Stimulated activated memory B cell treated with anti-CD40 and anti-IgM and Interleukin-4, amounts not matched to agents 10 μg/mL and 1 μg/mL and 100 μg/mL, for 72 hours (primary cell): ENCODE data around the gene CMTM3.
"Not testable (repeated sequence)": the region's sequence is repeated elsewhere in the genome, so short reads cannot be mapped to it uniquely, and the experiment has no call there.

ENCODE experiments used
- ATAC-seq: fragments of 150-1000 bp; cut with Tn5 transposase; 2 replicates; pipeline ENCODE4 v1.10.0; 2021
- H3K27ac Mint-ChIP-seq: one replicate; pipeline ENCODE4 v1.8.0; 2022; ENCODE audit warnings: mild to moderate bottlenecking, mixed read lengths
- H3K27me3 Mint-ChIP-seq: one replicate; pipeline ENCODE4 v1.8.0; 2022; ENCODE audit warnings: mixed read lengths
- H3K36me3 Mint-ChIP-seq: one replicate; pipeline ENCODE4 v1.8.0; 2022; ENCODE audit warnings: mixed read lengths
- H3K4me1 Mint-ChIP-seq: one replicate; pipeline ENCODE4 v1.8.0; 2022; ENCODE audit warnings: mixed read lengths
- H3K4me3 Mint-ChIP-seq: one replicate; pipeline ENCODE4 v1.8.0; 2022; ENCODE audit warnings: mild to moderate bottlenecking, moderate library complexity, mixed read lengths
- H3K9me3 Mint-ChIP-seq: one replicate; pipeline ENCODE4 v1.8.0; 2022; ENCODE audit warnings: mixed read lengths

CMTM3 gene, protein sequence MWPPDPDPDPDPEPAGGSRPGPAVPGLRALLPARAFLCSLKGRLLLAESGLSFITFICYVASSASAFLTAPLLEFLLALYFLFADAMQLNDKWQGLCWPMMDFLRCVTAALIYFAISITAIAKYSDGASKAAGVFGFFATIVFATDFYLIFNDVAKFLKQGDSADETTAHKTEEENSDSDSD

DNA sequence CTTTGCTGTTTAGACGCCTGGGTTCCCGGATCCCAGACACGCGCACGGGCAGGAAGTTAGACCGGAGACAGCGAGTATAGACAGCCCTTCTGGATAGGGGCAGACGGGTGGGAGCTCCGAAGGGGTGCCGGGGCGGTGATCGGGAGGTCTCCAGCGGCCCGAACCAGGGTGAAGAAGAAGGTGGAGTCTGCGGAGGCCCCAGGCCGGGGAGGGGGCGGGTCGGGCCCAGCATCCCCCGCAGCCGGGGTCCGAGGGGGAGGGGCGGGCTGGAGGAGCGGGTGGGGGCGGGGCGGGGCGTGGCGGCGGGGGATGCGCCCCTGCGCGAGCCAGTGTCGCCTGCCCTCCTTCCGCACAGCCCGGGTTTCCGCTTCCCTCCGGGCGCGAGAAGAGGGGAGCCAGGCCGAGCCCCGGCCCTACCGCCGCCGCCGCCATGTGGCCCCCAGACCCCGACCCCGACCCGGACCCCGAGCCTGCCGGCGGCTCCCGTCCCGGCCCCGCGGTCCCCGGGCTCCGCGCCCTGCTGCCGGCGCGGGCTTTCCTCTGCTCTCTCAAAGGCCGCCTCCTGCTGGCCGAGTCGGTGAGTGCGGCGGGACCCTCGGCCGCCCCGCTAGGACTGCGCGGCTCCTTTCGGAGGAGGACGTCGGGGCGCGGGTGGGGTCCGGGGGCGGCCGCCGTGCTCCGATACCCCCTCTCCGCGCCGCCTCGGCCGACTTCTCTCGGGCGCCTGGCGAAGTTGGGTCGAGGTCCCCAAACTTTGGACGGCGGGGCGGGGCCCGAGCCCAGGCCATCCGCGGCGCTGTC lies at the start of gene CMTM3:
TSS of gene CMTM3 (plus strand) at position 329 of the 801 bp plus-strand sequence. CDS start at position 431, 102 bp downstream.
- Mint-ChIP-seq H3K9me3 (peaks cover 9% of the 10 kb centered on the region), H3K4me1 (peaks cover 38% of the 10 kb centered on the region), H3K36me3 (peaks cover 9% of the 10 kb centered on the region), H3K4me3 (peak within 1 kb of the TSS; percentile 85), H3K27ac (peak within 1 kb of the TSS; percentile 38), H3K27me3 (peaks cover 76% of the 10 kb centered on the region)
- ATAC-seq = peak; percentile 66

DNA sequence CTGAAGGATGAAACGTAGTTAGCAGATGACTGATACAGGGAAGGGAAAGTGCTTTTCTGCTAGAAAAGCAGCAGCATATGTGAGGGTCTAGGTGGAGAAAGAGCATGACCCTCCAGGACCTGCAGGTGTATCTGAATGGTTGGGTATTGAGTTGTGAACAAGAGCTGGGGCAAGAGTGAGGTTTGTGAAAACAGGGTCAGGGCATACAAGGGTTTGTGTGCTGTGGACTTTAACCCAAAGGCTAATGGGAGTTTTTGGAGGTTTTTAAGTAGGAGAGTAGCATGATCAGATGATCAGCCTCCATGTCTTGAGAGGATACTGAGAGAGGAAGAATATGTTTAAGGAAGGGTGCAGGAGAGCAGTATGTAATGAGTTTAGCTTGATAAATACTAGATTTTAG lies 44.4 kb upstream of the CMTM3 start:
- H3K4me1 Mint-ChIP-seq = peaks cover 19% of the 10 kb centered on the region
- ATAC-seq = no peak
- no peaks in the 10 kb centered on the region for H3K9me3 Mint-ChIP-seq
- no peak overlapping the region for H3K4me3 Mint-ChIP-seq
- H3K36me3 Mint-ChIP-seq = peaks cover 20% of the 10 kb centered on the region
- H3K27me3 Mint-ChIP-seq = no peaks in the 10 kb centered on the region
- H3K27ac Mint-ChIP-seq = no peak overlapping the region

DNA sequence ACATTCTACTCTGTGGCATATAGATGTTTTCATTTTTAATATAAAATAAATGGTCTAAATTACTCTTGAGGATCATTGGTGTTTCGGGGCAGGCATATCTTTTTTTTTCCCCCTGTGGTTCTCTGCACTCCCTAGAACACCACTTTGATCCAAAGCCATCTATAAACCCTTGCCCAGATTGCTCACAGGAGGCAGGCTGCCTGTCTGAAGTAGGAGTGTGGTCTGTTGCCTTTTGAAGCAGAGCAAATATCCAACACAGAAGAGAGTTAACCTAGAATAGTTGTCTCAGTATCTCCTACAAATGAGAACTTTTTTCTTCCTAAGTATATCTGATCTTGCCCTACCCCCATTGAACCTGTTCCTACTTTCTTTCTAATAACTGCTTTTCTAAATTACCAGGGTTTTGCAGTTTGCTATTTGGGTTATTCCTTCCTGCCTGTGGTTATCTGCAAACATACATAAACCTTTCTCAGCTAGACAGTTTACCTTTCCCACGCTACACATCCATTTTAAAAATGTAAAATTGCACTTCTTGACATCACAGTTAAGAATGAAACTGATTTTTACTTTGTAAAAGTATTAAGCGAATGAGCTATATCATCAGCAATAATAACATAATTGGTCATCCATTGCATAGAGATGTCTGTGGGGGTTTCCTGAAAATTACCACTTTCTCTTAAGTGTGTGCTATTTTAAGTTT lies 43.0 kb upstream of the CMTM3 start:
- Mint-ChIP-seq H3K9me3 (no peaks in the 10 kb centered on the region), H3K4me3 (no peak overlapping the region), H3K27me3 (no peaks in the 10 kb centered on the region), H3K4me1 (peaks cover 6% of the 10 kb centered on the region), H3K27ac (no peak overlapping the region), H3K36me3 (peaks cover 20% of the 10 kb centered on the region)
- no peak for ATAC-seq

DNA sequence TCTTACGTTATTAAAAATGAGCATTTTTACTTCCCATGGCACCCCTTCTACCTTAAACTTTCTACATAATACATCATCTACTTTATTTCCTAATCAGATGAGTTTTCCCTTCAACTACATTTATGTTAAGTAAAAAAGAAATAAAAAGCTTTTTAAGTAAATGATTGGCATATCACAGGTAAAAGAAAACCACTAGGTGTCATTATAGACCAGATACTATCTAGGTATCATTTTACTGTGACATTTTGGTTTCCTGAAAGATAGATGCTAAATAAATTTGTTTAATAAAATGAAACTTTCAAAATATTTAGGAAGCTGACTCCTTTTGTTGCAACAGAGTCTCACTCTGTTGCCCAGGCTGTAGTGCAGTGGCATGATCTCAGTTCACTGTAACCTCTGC lies 42.1 kb upstream of the CMTM3 start:
- no peaks in the 10 kb centered on the region for H3K27me3 Mint-ChIP-seq
- peaks cover 27% of the 10 kb centered on the region for H3K36me3 Mint-ChIP-seq
- H3K4me1 Mint-ChIP-seq = peaks cover 6% of the 10 kb centered on the region
- H3K9me3 Mint-ChIP-seq = no peaks in the 10 kb centered on the region
- H3K27ac Mint-ChIP-seq = no peak overlapping the region
- no peak for ATAC-seq
- no peak overlapping the region for H3K4me3 Mint-ChIP-seq

DNA sequence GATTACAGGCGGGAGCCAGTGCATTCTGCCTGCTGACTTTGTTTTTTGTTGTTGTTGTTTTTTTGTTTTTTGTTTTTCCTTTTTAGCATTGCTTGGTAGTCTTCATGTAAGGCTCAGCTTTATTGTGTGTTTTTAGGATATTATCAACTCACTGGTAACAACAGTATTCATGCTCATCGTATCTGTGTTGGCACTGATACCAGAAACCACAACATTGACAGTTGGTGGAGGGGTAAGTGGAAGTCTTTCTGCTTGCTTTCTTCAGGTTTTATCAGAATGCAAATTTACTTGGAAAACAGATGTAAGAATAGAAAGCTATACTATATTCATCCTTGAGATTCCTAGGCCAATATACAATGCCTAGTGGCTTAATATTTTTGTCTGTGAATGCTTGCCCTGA lies 41.5 kb upstream of the CMTM3 start:
- H3K4me1 Mint-ChIP-seq = peaks cover 6% of the 10 kb centered on the region
- H3K9me3 Mint-ChIP-seq = no peaks in the 10 kb centered on the region
- no peak for ATAC-seq
- H3K4me3 Mint-ChIP-seq = no peak overlapping the region
- no peaks in the 10 kb centered on the region for H3K27me3 Mint-ChIP-seq
- H3K27ac Mint-ChIP-seq = no peak overlapping the region
- peaks cover 26% of the 10 kb centered on the region for H3K36me3 Mint-ChIP-seq

DNA sequence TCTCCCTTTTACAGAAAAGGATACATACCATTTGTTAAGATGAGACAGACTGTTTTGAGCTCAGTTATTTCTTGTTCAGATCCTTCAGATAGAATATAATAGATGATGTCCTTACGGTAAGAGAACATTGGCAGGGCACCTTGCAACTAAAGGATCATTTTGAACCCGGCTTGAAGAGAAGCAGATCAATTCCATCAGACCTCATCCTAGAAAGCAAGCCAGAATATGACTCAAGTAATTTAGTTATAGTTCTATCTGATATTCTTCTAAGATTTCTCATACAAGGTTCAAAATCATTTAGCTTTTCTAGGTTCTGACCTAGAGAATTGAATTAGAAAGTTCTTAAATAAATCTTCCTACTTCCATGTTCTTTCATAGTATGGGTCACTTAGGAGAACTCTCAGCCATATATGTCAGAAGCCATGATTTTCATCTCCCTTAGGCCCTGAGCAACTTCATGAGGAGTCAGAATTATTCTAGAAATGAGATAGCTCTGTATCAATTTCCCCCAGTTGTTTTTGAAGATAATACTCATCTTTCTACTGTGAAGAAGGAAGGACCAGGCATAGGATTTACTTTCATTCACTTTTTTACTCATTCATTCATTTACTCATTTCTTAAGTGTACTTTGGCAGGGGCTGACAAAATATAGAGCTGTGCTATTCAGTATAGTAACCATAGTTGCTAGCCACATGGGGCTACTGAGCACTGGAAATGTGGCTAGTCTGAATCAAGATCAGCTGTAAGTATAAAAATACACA lies 40.8 kb upstream of the CMTM3 start:
- ATAC-seq = no peak
- Mint-ChIP-seq H3K27me3 (no peaks in the 10 kb centered on the region), H3K9me3 (no peaks in the 10 kb centered on the region), H3K4me3 (no peak overlapping the region), H3K27ac (no peak overlapping the region), H3K4me1 (peaks cover 6% of the 10 kb centered on the region), H3K36me3 (peaks cover 26% of the 10 kb centered on the region)

DNA sequence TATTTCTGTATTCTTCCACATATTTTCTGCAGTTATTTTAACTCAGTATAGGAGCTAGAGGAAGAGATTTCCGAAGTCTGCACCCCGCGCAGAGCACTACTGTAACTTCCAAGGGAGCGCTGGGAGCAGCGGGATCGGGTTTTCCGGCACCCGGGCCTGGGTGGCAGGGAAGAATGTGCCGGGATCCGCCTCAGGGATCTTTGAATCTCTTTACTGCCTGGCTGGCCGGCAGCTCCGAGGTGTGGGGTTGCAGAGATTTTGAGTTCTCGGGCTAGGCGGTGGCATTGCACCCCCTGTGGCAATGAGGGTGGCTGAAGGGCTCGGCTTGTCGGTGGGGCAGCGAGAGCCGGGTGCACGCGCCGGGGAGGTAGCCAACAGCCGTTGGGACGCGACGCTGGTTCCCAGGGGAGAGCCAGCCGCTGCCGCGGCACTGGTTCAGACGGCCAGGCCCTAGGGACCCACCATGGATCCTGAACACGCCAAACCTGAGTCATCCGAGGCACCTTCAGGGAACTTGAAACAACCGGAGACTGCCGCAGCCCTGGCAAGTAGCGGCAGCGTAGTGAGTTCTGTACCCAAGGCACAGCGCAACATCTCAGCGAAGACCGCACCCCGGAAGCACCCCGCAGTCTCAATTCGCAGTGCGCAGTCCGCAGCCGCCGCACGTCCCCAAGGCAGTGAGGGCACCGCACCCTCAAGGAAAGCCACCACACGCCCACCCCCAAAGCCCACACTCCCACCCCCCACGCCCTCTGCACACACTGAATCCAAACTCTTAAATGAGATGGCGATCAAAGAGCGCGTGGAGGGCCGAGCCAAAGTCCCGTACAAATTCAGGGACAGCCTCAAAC lies 38.2 kb upstream of the CMTM3 start, which contains the start of gene CMTM1:
TSS of gene CMTM1 (plus strand) at position 389 of the 851 bp plus-strand sequence. CDS start at position 464, 75 bp downstream.
- Mint-ChIP-seq H3K27ac (no peak within 1 kb of the TSS), H3K36me3 (peaks cover 18% of the 10 kb centered on the region), H3K4me1 (peaks cover 6% of the 10 kb centered on the region), H3K27me3 (no peaks in the 10 kb centered on the region), H3K4me3 (no peak within 1 kb of the TSS), H3K9me3 (no peaks in the 10 kb centered on the region)
- no peak for ATAC-seq

DNA sequence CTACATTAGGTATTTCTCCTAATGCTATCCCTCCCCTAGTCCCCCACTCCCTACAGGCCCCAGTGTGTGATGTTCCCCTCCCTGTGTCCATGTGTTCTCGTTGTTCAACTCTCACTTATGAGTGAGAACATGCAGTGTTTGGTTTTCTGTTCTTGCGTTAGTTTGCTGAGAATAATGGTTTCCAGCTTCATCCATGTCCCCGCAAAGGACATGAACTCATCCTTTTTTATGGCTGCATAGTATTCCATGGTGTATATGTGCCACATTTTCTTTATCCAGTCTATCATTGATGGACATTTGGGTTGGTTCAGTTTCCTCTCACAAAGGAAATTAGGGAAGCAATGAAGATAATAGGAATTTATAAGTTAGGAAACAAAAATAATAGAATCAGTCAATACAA lies 37.2 kb upstream of the CMTM3 start:
- not testable (repeated sequence) for ATAC-seq, H3K4me1 Mint-ChIP-seq, H3K9me3 Mint-ChIP-seq, H3K27ac Mint-ChIP-seq, H3K4me3 Mint-ChIP-seq, H3K27me3 Mint-ChIP-seq
- peaks cover 18% of the 10 kb centered on the region for H3K36me3 Mint-ChIP-seq

DNA sequence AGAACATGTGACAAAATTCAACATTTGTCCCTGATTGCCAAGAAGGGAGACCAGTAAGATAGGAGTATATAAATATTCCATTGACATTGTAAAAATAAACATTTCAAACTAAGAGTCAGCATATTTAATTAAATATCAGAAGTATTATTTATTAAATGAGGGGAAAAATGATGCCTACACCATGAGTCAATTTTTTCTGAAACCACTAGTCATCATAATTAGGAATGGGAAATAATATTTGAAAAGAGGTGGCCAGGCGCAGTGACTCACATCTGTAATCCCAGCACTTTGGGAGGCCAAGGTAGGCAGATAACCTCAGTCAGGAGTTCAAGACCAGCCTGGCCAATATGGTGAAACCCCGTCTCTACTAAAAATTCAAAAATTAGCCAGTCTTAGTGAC lies 36.1 kb upstream of the CMTM3 start:
- ATAC-seq = no peak
- peaks cover 18% of the 10 kb centered on the region for H3K36me3 Mint-ChIP-seq
- H3K9me3 Mint-ChIP-seq = no peaks in the 10 kb centered on the region
- H3K27me3 Mint-ChIP-seq = no peaks in the 10 kb centered on the region
- H3K4me3 Mint-ChIP-seq = no peak overlapping the region
- peaks cover 7% of the 10 kb centered on the region for H3K4me1 Mint-ChIP-seq
- no peak overlapping the region for H3K27ac Mint-ChIP-seq

DNA sequence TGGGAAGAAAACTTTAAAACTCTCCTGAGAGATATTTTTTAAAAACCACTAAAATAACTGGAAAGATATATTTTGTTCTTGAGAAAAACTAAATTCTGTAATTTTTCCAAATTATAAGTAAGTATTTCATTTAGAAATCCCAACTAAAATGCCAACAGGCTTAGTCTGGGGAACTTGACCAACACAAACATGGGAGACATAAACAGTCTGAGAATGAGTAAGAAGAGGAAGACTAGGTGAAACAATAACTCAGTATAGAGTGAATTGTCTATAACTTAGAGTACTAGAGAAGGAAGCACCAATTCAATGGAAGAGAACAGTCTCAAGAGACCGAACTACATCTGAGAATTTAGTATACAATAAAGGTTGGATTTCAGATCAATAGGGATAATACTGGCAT lies 35.4 kb upstream of the CMTM3 start:
- H3K4me1 Mint-ChIP-seq = peaks cover 7% of the 10 kb centered on the region
- peaks cover 18% of the 10 kb centered on the region for H3K36me3 Mint-ChIP-seq
- H3K27me3 Mint-ChIP-seq = no peaks in the 10 kb centered on the region
- H3K27ac Mint-ChIP-seq = no peak overlapping the region
- no peaks in the 10 kb centered on the region for H3K9me3 Mint-ChIP-seq
- ATAC-seq = no peak
- H3K4me3 Mint-ChIP-seq = no peak overlapping the region

DNA sequence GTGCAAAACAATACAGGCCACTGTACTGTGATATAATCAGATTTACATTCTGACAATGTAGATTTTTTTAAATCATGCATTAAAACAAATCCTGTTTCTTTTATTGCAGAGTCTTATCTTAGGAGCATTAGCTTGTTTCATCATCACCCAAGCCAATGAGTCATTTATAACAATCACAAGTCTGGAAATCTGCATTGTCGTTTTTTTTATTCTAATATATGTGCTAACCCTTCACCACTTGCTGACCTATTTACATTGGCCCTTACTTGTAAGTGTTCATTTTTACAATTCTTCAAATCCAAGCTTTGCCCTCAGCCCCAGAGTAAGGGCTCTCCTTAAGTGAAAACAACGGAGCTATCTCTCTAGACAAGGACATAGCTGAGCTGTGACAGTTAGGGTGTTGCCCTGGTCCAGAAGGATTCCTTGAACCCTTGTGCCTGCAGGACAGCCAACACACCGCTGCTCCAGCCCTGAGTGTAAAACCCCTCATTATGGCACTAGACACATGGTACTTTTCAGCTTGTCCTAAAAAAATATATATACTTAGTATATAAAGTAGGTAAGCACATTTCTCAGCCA lies 34.6 kb upstream of the CMTM3 start:
- Mint-ChIP-seq H3K27ac (no peak overlapping the region), H3K4me3 (no peak overlapping the region), H3K9me3 (no peaks in the 10 kb centered on the region), H3K27me3 (no peaks in the 10 kb centered on the region), H3K36me3 (peaks cover 18% of the 10 kb centered on the region), H3K4me1 (peaks cover 7% of the 10 kb centered on the region)
- ATAC-seq = no peak

DNA sequence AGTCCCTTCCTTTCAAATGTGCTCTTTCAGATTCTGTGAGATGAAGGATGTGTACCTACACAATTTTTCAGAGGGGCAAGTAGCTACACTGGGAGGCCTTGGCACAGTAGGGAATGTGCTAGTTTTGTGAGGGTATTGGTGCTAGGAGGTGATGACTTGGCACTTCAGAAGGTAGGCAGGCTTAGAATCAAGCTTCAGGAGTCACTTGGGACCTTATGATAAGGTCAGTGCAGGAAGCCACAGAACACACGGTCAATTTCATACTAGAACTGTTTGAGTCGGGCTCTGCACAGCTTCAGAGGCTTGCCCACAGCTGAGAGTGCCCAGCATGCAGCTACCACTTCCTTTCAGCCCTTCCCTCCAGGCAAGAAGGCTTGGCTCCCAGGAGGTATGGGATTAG lies 32.1 kb upstream of the CMTM3 start:
- Mint-ChIP-seq H3K27me3 (peaks cover 5% of the 10 kb centered on the region), H3K36me3 (peaks cover 4% of the 10 kb centered on the region), H3K27ac (no peak overlapping the region), H3K9me3 (no peaks in the 10 kb centered on the region), H3K4me1 (peaks cover 7% of the 10 kb centered on the region), H3K4me3 (no peak overlapping the region)
- ATAC-seq = no peak

DNA sequence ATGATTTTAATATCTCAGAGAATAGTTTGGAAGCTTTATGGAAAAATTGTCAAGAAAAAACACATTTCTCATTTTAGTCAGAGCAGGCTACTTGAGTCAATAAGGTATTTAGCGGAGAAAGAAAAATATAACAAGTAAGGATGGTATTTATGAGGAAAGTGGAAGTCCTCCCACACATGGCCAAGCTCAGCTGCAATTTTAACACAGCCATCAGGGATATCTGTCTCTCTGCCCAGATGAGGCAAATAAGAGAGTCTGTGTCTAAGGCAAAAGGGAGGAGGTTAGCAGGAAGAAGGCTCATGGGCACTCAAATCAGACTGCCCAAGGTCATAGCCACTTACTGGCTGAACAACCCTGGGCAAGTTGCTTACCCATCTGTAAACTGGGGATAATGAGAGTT lies 30.4 kb upstream of the CMTM3 start:
- no peak for ATAC-seq
- H3K9me3 Mint-ChIP-seq = no peaks in the 10 kb centered on the region
- H3K4me1 Mint-ChIP-seq = peaks cover 15% of the 10 kb centered on the region

DNA sequence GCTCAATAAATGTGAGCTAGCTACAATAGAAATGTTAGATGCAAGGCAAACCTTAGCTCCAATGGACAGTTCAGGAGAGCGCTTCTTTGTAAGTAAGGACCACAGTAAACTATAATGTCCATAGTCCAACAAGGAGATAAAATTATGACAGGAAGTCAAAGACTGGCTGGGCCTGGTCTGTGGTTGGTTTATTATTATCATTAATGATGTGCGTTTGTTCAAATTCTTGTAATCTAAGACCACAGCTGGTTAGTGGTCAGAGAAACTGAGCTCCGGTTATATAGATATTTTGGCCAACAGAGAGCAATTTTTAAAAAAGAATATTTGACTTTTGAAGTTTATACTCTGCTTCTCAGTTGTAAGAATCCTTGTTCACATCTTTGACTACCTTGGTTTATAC lies 30.0 kb upstream of the CMTM3 start:
- Mint-ChIP-seq H3K27ac (no peak overlapping the region), H3K4me1 (peaks cover 15% of the 10 kb centered on the region), H3K4me3 (no peak overlapping the region), H3K36me3 (no peaks in the 10 kb centered on the region), H3K27me3 (peaks cover 27% of the 10 kb centered on the region), H3K9me3 (no peaks in the 10 kb centered on the region)
- no peak for ATAC-seq

More for the DNA sequence above, 30.4 kb upstream of the CMTM3 start:
- H3K36me3 Mint-ChIP-seq = no peaks in the 10 kb centered on the region
- H3K27me3 Mint-ChIP-seq = peaks cover 22% of the 10 kb centered on the region
- no peak overlapping the region for H3K4me3 Mint-ChIP-seq
- H3K27ac Mint-ChIP-seq = no peak overlapping the region
